Endodermal cell (in vitro differentiated cells): ENCODE results near the gene ASAP2. TPM values are rescaled to one million over a fixed set of nuclear protein-coding genes. Genes with fewer than 3 reads are reported as not detected.

Experiments
- DNase-seq: peaks from one replicate; pipeline ENCODE4 v3.0.0-alpha.2; 2017
- H3K27ac ChIP-seq: 2 replicates; pipeline ENCODE4 v1.5.1; 2013; ENCODE audit warnings: mild to moderate bottlenecking, low read depth, low read length, moderate library complexity
- H3K27me3 ChIP-seq: 2 replicates; pipeline ENCODE4 v1.6.1; 2013; ENCODE audit warnings: mild to moderate bottlenecking, low read length, moderate library complexity; ENCODE audit not compliant: insufficient read depth, control insufficient read depth, poor library complexity, severe bottlenecking
- H3K36me3 ChIP-seq: 2 replicates; pipeline ENCODE4 v1.7.0; 2013; ENCODE audit warnings: mild to moderate bottlenecking, low read length, moderate library complexity; ENCODE audit not compliant: control insufficient read depth, insufficient read depth
- H3K4me1 ChIP-seq: one replicate; pipeline ENCODE4 v1.7.0; 2013; ENCODE audit warnings: low read length; ENCODE audit not compliant: control insufficient read depth, insufficient read depth
- H3K4me3 ChIP-seq: 2 replicates; pipeline ENCODE4 v1.5.1; 2013; ENCODE audit warnings: mild to moderate bottlenecking, low read length, moderate library complexity
- H3K9ac ChIP-seq: 2 replicates; pipeline ENCODE4 v1.6.1; 2013; ENCODE audit warnings: mild to moderate bottlenecking, low read length, moderate library complexity; ENCODE audit not compliant: poor library complexity, severe bottlenecking; ENCODE audit errors: extremely low read depth
- H3K9me3 ChIP-seq: 2 replicates; pipeline ENCODE4 v1.6.1; 2013; ENCODE audit warnings: mild to moderate bottlenecking, low read length, moderate library complexity; ENCODE audit not compliant: control insufficient read depth
- H3K27ac Mint-ChIP-seq: 2 replicates; pipeline ENCODE4 v1.8.0; 2020; ENCODE audit warnings: mixed read lengths
- H3K27me3 Mint-ChIP-seq: 2 replicates; pipeline ENCODE4 v1.8.0; 2021; ENCODE audit warnings: mild to moderate bottlenecking, mixed read lengths; ENCODE audit not compliant: insufficient read depth
- H3K36me3 Mint-ChIP-seq: 2 replicates; pipeline ENCODE4 v1.8.0; 2020; ENCODE audit warnings: low read depth, mixed read lengths
- H3K4me1 Mint-ChIP-seq: 2 replicates; pipeline ENCODE4 v1.8.0; 2020; ENCODE audit warnings: mixed read lengths
- H3K4me3 Mint-ChIP-seq: 2 replicates; pipeline ENCODE4 v1.8.0; 2020; ENCODE audit warnings: mild to moderate bottlenecking, moderate library complexity, mixed read lengths
- H3K9me3 Mint-ChIP-seq: 2 replicates; pipeline ENCODE4 v1.8.0; 2020; ENCODE audit warnings: mild to moderate bottlenecking, mixed read lengths
- CTCF ChIP-seq: fragments of 200-600 bp; sonication (generic); conservative IDR thresholded peaks from 2 replicates; pipeline ENCODE4 v1.5.0; 2021; ENCODE audit warnings: antibody characterized with exemption, mild to moderate bottlenecking
- WGBS, 2 experiments: methylation state at CpG; one replicate each; pipeline versions ENCODE4 v1.1.5 to v1.1.7; 2013; ENCODE audit warnings: missing lambda C conversion rate in 2 of 2, mixed read lengths in 1 of 2; ENCODE audit not compliant: insufficient coverage in 1 of 2, insufficient read length in 1 of 2; 5-methylcytosine and 5-hydroxymethylcytosine counted together
- total RNA-seq, 2 donors: library from RNA; stranded (reverse); fragmentation: NEBNext Ultra II Directional in 1 of 2; extraction: Animal tissue kit (Norgen Biotek cat#: 25700) in 1 of 2; gene quantifications; 2 replicates in 1 of 2; 3 replicates in 1 of 2; pipeline ENCODE4 v1.2.1, GENCODE V29; 2021

The ASAP2 gene
- total RNA-seq, 2 donors from 2014 or later = 11.8 to 20.4 TPM

DNA sequence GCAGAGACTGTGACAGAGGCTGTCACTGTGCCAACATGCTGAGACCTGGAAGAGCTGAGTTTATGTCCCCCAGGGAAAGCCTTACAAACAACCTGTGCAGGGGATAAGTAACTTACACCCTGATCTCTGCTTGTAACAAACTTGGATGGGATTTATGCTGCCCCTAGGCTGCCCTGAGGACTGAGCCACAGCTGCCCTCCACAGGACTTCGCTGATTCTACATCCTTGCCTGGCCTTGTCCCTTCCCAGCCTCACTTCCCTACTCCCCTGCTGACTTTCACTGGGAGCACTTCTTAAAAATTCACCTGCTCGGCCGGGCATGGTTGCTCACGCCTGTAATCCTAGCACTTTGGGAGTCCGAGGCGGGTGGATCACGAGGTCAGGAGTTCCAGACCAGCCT is 45.9 kb upstream of the ASAP2 start:
- TF ChIP-seq CTCF = peak; percentile 59

DNA sequence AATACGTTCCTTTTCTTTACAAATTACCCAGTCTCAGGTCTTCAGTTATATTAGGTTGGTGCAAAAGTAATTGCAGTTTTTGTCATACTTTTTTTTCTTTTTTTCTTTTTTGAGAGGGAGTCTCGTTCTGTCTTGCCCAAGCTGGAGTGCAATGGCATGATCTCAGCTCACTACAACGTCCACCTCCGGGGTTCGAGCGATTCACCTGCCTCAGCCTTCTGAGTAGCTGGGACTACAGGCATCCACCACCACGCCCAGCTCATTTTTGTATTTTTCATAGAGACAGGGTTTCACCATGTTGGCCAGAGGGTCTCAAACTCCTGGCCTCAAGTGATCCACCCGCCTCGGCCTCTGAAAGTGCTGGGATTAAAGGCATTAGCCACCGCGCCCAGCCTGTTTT is 43.8 kb upstream of the ASAP2 start:
- H3K4me3 Mint-ChIP-seq = no peak overlapping the region
- H3K36me3 Mint-ChIP-seq = no peaks in the 10 kb centered on the region
- Histone ChIP-seq H3K36me3 (no peaks in the 10 kb centered on the region), H3K27ac (no peak overlapping the region), H3K4me1 (no peaks in the 10 kb centered on the region), H3K4me3 (no peak overlapping the region), H3K9ac (no peak overlapping the region), H3K9me3 (no peaks in the 10 kb centered on the region), H3K27me3 (peaks cover 3% of the 10 kb centered on the region)
- peaks cover under 1% of the 10 kb centered on the region for H3K27me3 Mint-ChIP-seq
- no peak overlapping the region for H3K27ac Mint-ChIP-seq
- no peak for TF ChIP-seq CTCF
- 90 to 93% methylated on average over 10 of the region's 11 CpGs for WGBS, 2 experiments
- no peaks in the 10 kb centered on the region for H3K9me3 Mint-ChIP-seq
- peaks cover under 1% of the 10 kb centered on the region for H3K4me1 Mint-ChIP-seq
- DNase-seq = no peak

More for the DNA sequence above, 45.9 kb upstream of the ASAP2 start:
- peak; percentile 78 for DNase-seq
- no peak overlapping the region for H3K27ac Mint-ChIP-seq
- H3K9me3 Mint-ChIP-seq = no peaks in the 10 kb centered on the region
- peaks cover 7% of the 10 kb centered on the region for H3K27me3 Mint-ChIP-seq
- H3K4me1 Mint-ChIP-seq = no peaks in the 10 kb centered on the region
- H3K4me3 Mint-ChIP-seq = no peak overlapping the region
- WGBS, 2 experiments = 73 to 81% methylated on average over 4 to 7 of the region's 7 CpGs
- no peaks in the 10 kb centered on the region for H3K36me3 Mint-ChIP-seq
- peaks cover 6% of the 10 kb centered on the region for H3K27me3 ChIP-seq
- H3K9ac ChIP-seq = no peak overlapping the region
- no peaks in the 10 kb centered on the region for H3K4me1 ChIP-seq
- no peaks in the 10 kb centered on the region for H3K9me3 ChIP-seq
- no peak overlapping the region for H3K27ac ChIP-seq
- no peak overlapping the region for H3K4me3 ChIP-seq
- no peaks in the 10 kb centered on the region for H3K36me3 ChIP-seq

GRCh38 chr2:9163306-9164111 is 43.1 kb upstream of the ASAP2 start:
- H3K9me3 ChIP-seq = no peaks in the 10 kb centered on the region
- no peak overlapping the region for H3K4me3 ChIP-seq
- H3K36me3 Mint-ChIP-seq = no peaks in the 10 kb centered on the region
- H3K36me3 ChIP-seq = no peaks in the 10 kb centered on the region
- no peaks in the 10 kb centered on the region for H3K27me3 ChIP-seq
- 88% methylated on average over 7 to 8 of the region's 8 CpGs for WGBS, 2 experiments
- peaks cover 3% of the 10 kb centered on the region for H3K27me3 Mint-ChIP-seq
- no peak for TF ChIP-seq CTCF
- H3K4me1 Mint-ChIP-seq = peaks cover 7% of the 10 kb centered on the region
- no peak overlapping the region for H3K9ac ChIP-seq
- no peak overlapping the region for H3K27ac Mint-ChIP-seq
- no peak overlapping the region for H3K4me3 Mint-ChIP-seq
- no peak overlapping the region for H3K27ac ChIP-seq
- H3K4me1 ChIP-seq = no peaks in the 10 kb centered on the region
- H3K9me3 Mint-ChIP-seq = no peaks in the 10 kb centered on the region
- DNase-seq = no peak
